NCI-H187 (cell line): ENCODE results near the gene ITPRIP.

Source experiments
- DNase-seq, 2 experiments: peaks; one replicate each; lab custom pipeline; 2025; lab: John Stamatoyannopoulos, UW

The ITPRIP gene

GRCh38 chr10:104279550-104280259, 58.6 kb downstream of the ITPRIP start:
- no peak for DNase-seq

DNA sequence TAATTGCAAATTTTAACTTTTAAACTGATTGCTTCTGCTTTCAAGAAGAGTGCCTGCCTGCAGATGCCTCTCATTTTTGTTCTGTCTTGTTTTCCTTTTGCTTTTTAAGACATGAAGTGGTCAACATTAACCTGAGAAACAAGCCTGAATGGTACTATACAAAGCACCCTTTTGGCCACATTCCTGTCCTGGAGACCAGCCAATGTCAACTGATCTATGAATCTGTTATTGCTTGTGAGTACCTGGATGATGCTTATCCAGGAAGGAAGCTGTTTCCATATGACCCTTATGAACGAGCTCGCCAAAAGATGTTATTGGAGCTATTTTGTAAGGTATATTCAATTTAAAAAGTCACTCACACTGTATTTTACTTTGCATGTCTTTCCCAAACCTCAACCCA, 60.5 kb downstream of the ITPRIP start:
- no peak for DNase-seq

DNA sequence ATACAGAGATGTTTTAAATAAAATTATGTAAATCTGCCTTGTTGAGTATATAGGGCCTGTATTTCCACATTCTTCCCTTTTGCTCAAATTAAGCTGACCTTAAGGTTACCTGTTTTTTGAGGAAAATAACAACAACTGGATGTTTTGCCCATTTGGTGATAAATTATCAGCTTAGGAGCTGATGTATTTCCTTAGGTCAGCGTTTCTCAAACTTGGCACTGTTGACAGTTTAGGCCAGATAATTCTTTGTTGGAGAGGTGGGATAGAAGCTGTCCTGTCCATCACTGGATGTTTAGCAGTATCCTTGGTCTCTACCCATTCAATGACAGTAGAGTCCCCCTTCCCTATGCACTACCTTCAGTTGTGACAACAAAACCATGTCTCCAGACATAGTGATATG, 62.1 kb downstream of the ITPRIP start:
- DNase-seq, result no peak

GRCh38 chr10:104274762-104275721, 63.2 kb downstream of the ITPRIP start:
- no peak for DNase-seq

DNA sequence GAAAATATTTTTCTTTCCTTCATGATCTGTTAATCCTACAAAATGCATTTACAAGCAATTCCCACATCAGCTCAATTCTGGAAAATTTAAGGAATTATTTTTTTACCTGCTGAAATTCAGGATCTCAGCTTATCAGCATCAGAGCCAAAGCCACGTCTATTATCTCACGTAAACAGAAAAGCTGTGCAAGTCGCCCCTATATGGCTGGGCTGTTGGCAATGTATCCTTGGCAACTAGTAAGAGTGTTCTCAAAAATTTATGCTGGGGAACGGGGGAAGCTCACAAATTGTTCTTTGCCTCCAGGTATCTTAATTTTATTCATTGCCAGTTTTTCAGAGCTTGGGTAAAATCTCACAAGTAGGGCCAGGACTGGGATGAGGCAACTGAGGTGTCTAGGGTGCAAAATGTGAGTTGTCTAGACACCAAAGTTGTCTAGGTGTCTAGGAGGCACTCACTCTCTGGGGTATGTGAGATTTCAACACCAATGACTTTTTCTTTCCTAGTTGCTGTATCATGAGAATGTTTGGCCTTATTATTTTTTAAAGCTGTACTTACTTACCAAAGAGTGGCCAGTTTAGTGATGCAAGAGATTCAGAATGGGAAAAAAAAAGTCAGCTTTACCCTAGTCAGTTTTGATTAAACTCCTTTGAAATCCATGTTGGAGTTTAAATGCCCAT, 64.2 kb downstream of the ITPRIP start:
- no peak for DNase-seq

GRCh38 chr10:104273286-104273685, 65.0 kb downstream of the ITPRIP start:
- DNase-seq, result no peak

DNA sequence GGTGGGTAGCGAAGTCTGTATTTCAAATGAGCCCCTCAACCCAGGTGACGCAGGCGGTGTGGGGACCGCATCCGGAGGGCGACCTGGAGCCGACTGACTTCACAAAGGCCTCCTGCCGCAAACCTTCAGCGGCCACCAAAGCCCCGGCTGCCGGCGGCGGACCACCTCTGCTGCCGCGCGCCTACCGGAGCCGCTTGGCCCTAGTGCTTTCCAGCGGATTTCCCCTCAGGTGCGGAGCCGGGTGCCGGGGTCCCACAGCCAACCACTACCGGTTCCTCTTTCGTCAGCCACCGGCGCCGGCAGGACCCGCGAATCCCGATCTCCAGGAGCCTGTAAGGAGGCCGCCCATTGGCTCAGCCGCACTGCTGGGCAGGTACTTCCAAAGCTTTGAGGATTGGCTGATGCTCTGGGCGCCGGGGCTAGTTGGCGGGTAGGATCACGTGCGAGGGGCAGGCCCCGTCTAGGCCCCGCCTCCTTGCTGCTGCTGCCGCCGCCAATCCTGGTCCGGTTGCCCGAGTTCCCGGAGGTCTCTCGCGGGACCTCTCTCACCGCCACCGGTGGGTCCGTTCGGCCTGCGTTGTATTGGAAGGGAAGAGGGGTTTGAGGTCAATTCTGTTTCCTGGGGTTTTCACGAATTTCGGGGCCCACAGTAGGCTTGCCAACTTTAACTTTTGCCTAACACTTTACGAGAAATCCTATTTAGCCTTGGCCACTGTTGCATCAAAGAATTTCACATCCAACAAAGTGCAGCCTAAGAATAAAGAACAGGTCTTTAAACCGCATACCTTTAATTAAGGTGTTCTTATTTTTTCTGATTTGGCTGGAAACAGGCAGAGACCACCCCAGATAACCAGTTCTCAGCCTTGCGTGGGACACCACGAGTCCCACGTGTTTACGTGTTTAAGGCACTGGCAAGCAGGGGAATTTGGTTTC, 69.3 kb downstream of the ITPRIP start, which contains the start of gene GSTO2:
TSS of gene GSTO2 (plus strand) at position 472 of the 933 bp plus-strand sequence. CDS start 5,732 bp downstream, outside the sequence.
- DNase-seq, result peak; percentile 54 to 94

GRCh38 chr10:104268405-104268712, 69.9 kb downstream of the ITPRIP start:
- DNase-seq, result no peak

GRCh38 chr10:104267721-104268404, 70.4 kb downstream of the ITPRIP start:
- DNase-seq, result no peak

DNA sequence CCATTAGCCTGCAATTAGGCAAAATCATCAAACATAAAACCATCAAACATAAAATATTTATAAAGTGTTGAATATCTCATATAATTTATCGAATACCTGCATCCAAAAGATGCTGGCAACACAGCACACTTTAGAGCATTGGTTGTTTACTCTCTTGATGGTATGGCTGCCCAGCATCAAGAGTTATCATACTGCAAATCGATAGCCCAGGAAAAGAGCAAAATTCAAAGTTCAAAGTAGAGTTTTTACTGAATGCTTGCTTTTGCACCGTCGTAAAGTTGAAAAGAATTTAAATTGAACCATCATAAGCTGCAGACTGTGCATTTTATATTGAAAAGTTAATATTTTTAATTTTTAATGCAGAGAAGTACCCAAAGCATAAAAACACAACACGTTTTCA, 73.5 kb downstream of the ITPRIP start:
- no peak for DNase-seq

GRCh38 chr10:104262055-104262454, 76.2 kb downstream of the ITPRIP start:
- DNase-seq, result no peak

DNA sequence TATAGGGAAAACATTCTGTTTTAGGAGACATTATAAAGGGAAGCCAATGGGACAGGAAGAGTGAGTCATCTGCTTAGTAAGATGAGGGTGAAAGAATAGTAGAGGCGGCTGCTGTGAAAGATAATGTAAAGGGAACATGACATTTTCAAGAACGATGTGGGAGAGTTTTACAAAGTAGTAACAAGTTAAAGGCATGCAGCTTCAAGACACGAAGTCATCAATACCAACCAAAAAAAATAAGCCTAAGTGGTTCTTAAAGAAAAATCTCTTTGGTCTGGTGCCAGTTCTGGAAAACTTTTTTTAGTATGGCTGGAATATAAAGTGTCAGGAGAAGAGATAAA, 77.5 kb downstream of the ITPRIP start:
- no peak for DNase-seq

GRCh38 chr10:104259999-104260774, 78.1 kb downstream of the ITPRIP start:
- no peak for DNase-seq
